Kidney (tissue), 14 donors: ENCODE results near the gene KPNB1. TPM values are rescaled to one million over a fixed set of nuclear protein-coding genes. Genes with fewer than 3 reads are reported as not detected.

Experiments used
- DNase-seq, 5 donors: peaks; one replicate each; pipeline ENCODE4 v3.0.0-alpha.2; 2013 to 2020
- FAIRE-seq: peaks from 2 replicates; lab custom pipeline; 2012; peaks lifted over from hg19 to GRCh38; lab: Jason Lieb, UNC
- H3K27ac ChIP-seq, 2 donors: one replicate each; pipeline ENCODE4 v1.7.0; 2013; ENCODE audit warnings: low read depth in 2 of 2, low read length in 2 of 2, inconsistent platforms in 1 of 2
- H3K27me3 ChIP-seq: one replicate; pipeline ENCODE4 v1.7.1; 2013; ENCODE audit warnings: low read length, inconsistent platforms; ENCODE audit not compliant: control insufficient read depth, insufficient read depth
- H3K36me3 ChIP-seq, 3 donors: one replicate each; pipeline versions ENCODE4 v1.7.0 to v1.7.1; 2013; ENCODE audit warnings: low read length in 3 of 3, control low read depth in 1 of 3, inconsistent platforms in 1 of 3; ENCODE audit not compliant: insufficient read depth in 3 of 3, control insufficient read depth in 2 of 3
- H3K4me1 ChIP-seq, 3 donors: one replicate each; pipeline versions ENCODE4 v1.7.0 to v1.7.1; 2013; ENCODE audit warnings: low read length in 3 of 3, inconsistent platforms in 1 of 3, low read depth in 1 of 3; ENCODE audit not compliant: control insufficient read depth in 2 of 3, insufficient read depth in 2 of 3
- H3K4me3 ChIP-seq, 3 donors: one replicate each; pipeline versions ENCODE4 v1.7.0 to v1.8.1; 2013; ENCODE audit warnings: low read length in 3 of 3, control low read depth in 1 of 3, inconsistent platforms in 1 of 3
- H3K9ac ChIP-seq, 3 donors: one replicate each; pipeline versions ENCODE4 v1.7.0 to v1.7.1; 2013; ENCODE audit warnings: low read length in 3 of 3, control low read depth in 1 of 3, inconsistent platforms in 1 of 3
- H3K9me3 ChIP-seq, 3 donors: one replicate each; pipeline versions ENCODE4 v1.7.0 to v1.7.1; 2013; ENCODE audit warnings: low read length in 3 of 3, control low read depth in 1 of 3, inconsistent platforms in 1 of 3; ENCODE audit not compliant: control insufficient read depth in 2 of 3, insufficient read depth in 1 of 3
- CTCF ChIP-seq: IDR thresholded peaks from 3 replicates; pipeline ENCODE4 v1.5.1; 2012; ENCODE audit warnings: mild to moderate bottlenecking, moderate library complexity, borderline replicate concordance; ENCODE audit not compliant: insufficient read depth; ENCODE audit errors: extremely low read depth
- intact Hi-C: fragments of 100-400 bp; cut with DNase I; formaldehyde crosslinking; loops from one replicate; pipeline ENCODE4 v1.11.1; 2022
- polyA plus RNA-seq: library from polyadenylated mRNA; stranded (reverse); fragments of 350-450 nt; fragmentation: Illumina TruSeq; extraction: RNeasy Lipid Tissue Mini Kit (QIAGEN cat#74804); gene quantifications from one replicate; pipeline ENCODE4 v1.2.3, GENCODE V29; 2014; ENCODE audit warnings: low read depth, low replicate concordance; ENCODE audit not compliant: insufficient read depth
- total RNA-seq: library from RNA; stranded (reverse); fragmentation: NEBNext Ultra II Directional; extraction: Animal tissue kit (Norgen Biotek cat#: 25700); gene quantifications from one replicate; pipeline ENCODE4 v1.2.1, GENCODE V29; 2021
- donor health status: control.
- donor health status: control.
- donor health status: control.
- donor health status: control.
- donor health status: control.
- donor health status: DM: yes; HTN: yes; CAD: no.
- donor health status: Normal renal cell carcinoma (clear cell type).

Gene KPNB1
- total and polyA plus RNA-seq, 2 donors from 2014 or later, result 49.1 to 220 TPM

GRCh38 chr17:47717261-47717697, 67.6 kb downstream of the KPNB1 start:
- peak in 1 of 5 donors; percentile 41 for DNase-seq

GRCh38 chr17:47717979-47718621, 68.4 kb downstream of the KPNB1 start:
- DNase-seq (peak in 2 of 5 donors; percentile 24 to 46), FAIRE-seq (no peak)
- no peak for TF ChIP-seq CTCF
- Histone ChIP-seq H3K27ac (no peak overlapping the region), H3K27me3 (peaks cover 8% of the 10 kb centered on the region), H3K4me3 (peak overlapping the region in 1 of 3 donors; percentile 12), H3K9me3 (no peaks in the 10 kb centered on the region), H3K9ac (no peak overlapping the region), H3K36me3 (no peaks in the 10 kb centered on the region), H3K4me1 (peaks cover 0 to 11% (median 6%) of the 10 kb centered on the region in 3 donors)
- intact Hi-C loops, result no loop called here

More at GRCh38 chr17:47717261-47717697, 67.6 kb downstream of the KPNB1 start:
- no peak for FAIRE-seq
- Histone ChIP-seq H3K9me3 (no peaks in the 10 kb centered on the region), H3K9ac (no peak overlapping the region), H3K27me3 (peaks cover 8% of the 10 kb centered on the region), H3K27ac (no peak overlapping the region), H3K4me1 (peaks cover 0 to 13% (median 9%) of the 10 kb centered on the region in 3 donors), H3K4me3 (no peak overlapping the region), H3K36me3 (no peaks in the 10 kb centered on the region)
- intact Hi-C loops, result no loop called here
- peak; percentile 1 for TF ChIP-seq CTCF

- Histone ChIP-seq H3K36me3 (no peaks in the 10 kb centered on the region), H3K4me3 (no peak overlapping the region), H3K9ac (no peak overlapping the region), H3K27me3 (peaks cover 8% of the 10 kb centered on the region), H3K4me1 (peaks cover 0 to 10% (median 5%) of the 10 kb centered on the region in 3 donors), H3K27ac (no peak overlapping the region), H3K9me3 (no peaks in the 10 kb centered on the region)
- DNase-seq (no peak), FAIRE-seq (no peak)
- intact Hi-C loops, result no loop called here
- no peak for TF ChIP-seq CTCF
Measured at GRCh38 chr17:47718634-47719405, 69.1 kb downstream of the KPNB1 start.
